Naive thymus-derived CD4-positive, alpha-beta T cell (primary cell): ENCODE measurements around the gene PAQR6. TPM values are rescaled to one million over a fixed set of nuclear protein-coding genes. Genes with fewer than 3 reads are reported as not detected.
"Not testable (repeated sequence)": the region's sequence is repeated elsewhere in the genome, so short reads cannot be mapped to it uniquely, and the experiment has no call there.

ENCODE experiments used
- ATAC-seq: fragments of 150-1000 bp; cut with Tn5 transposase; 2 replicates; pipeline ENCODE4 v1.10.0; 2021; ENCODE audit warnings: mild to moderate bottlenecking, moderate library complexity
- CTCF ChIA-PET: fragments of 350-600 bp; sonication (Branson Sonifier 250); formaldehyde crosslinking; loops from one replicate; lab custom pipeline; 2021; ENCODE audit warnings: antibody characterized with exemption; lab: Charles Lee
- POLR2A ChIA-PET: fragments of 350-600 bp; sonication (Branson Sonifier 250); formaldehyde crosslinking; loops from one replicate; lab custom pipeline; 2021; ENCODE audit warnings: antibody characterized with exemption, inconsistent platforms; lab: Charles Lee
- DNase-seq, 9 donors: peaks; one replicate each; pipeline versions ENCODE4 v3.0.0 to v3.0.0-alpha.2; 2020 to 2022; ENCODE audit warnings: mixed read lengths in 1 of 9
- H3K27ac ChIP-seq: one replicate; pipeline ENCODE4 v1.7.0; 2013; ENCODE audit warnings: mild to moderate bottlenecking, low read depth, low read length, moderate library complexity
- H3K27me3 ChIP-seq, 2 donors: one replicate each; pipeline ENCODE4 v1.7.0; 2013; ENCODE audit warnings: low read length in 2 of 2, mild to moderate bottlenecking in 2 of 2, moderate library complexity in 2 of 2; ENCODE audit not compliant: control insufficient read depth in 2 of 2, insufficient read depth in 2 of 2
- H3K36me3 ChIP-seq, 3 experiments: 1 replicate in 2 of 3; 2 replicates in 1 of 3; pipeline ENCODE4 v1.7.0; 2013; ENCODE audit warnings: low read length in 3 of 3, mild to moderate bottlenecking in 3 of 3, moderate library complexity in 1 of 3; ENCODE audit not compliant: insufficient read depth in 3 of 3, control insufficient read depth in 2 of 3
- H3K4me1 ChIP-seq, 2 donors: one replicate each; pipeline ENCODE4 v1.7.0; 2013; ENCODE audit warnings: low read length in 2 of 2, mild to moderate bottlenecking in 2 of 2, moderate library complexity in 1 of 2; ENCODE audit not compliant: control insufficient read depth in 2 of 2, insufficient read depth in 2 of 2
- H3K4me3 ChIP-seq: 2 replicates; pipeline ENCODE4 v1.7.0; 2013; ENCODE audit warnings: mild to moderate bottlenecking, low read length
- H3K9me3 ChIP-seq, 3 experiments: 1 replicate in 2 of 3; 2 replicates in 1 of 3; pipeline ENCODE4 v1.7.0; 2013; ENCODE audit warnings: low read length in 3 of 3; ENCODE audit not compliant: control insufficient read depth in 2 of 3
- H3K27ac Mint-ChIP-seq, 9 donors: one replicate each; pipeline ENCODE4 v1.8.0; 2020 to 2022; ENCODE audit warnings: mixed read lengths in 9 of 9, mild to moderate bottlenecking in 8 of 9, moderate library complexity in 5 of 9, inconsistent platforms in 2 of 9
- H3K27me3 Mint-ChIP-seq, 5 donors: one replicate each; pipeline ENCODE4 v1.8.0; 2021 to 2022; ENCODE audit warnings: mixed read lengths in 5 of 5, mild to moderate bottlenecking in 1 of 5
- H3K36me3 Mint-ChIP-seq, 5 donors: one replicate each; pipeline ENCODE4 v1.8.0; 2020 to 2022; ENCODE audit warnings: mixed read lengths in 5 of 5, mild to moderate bottlenecking in 3 of 5, inconsistent platforms in 1 of 5
- H3K4me1 Mint-ChIP-seq, 7 donors: one replicate each; pipeline ENCODE4 v1.8.0; 2020 to 2022; ENCODE audit warnings: mixed read lengths in 7 of 7, mild to moderate bottlenecking in 3 of 7, inconsistent platforms in 1 of 7
- H3K4me3 Mint-ChIP-seq, 10 donors: one replicate each; pipeline ENCODE4 v1.8.0; 2020 to 2022; ENCODE audit warnings: mild to moderate bottlenecking in 10 of 10, mixed read lengths in 10 of 10, moderate library complexity in 6 of 10, inconsistent platforms in 2 of 10
- H3K9me3 Mint-ChIP-seq, 11 donors: one replicate each; pipeline ENCODE4 v1.8.0; 2020 to 2022; ENCODE audit warnings: mixed read lengths in 11 of 11, mild to moderate bottlenecking in 4 of 11, inconsistent platforms in 1 of 11, moderate library complexity in 1 of 11
- intact Hi-C, 2 donors: fragments of 100-400 bp; cut with micrococcal nuclease; formaldehyde crosslinking; loops; one replicate each; pipeline ENCODE4 v1.15.1; 2023
- polyA plus RNA-seq, 2 donors: library from polyadenylated mRNA; unstranded; fragments of 300-500 nt; fragmentation: Illumina TruSeq; gene quantifications; one replicate each; pipeline ENCODE4 v1.2.3, GENCODE V29; 2021
- total RNA-seq, 6 experiments: library from RNA in 5 of 6; stranded (reverse) in 5 of 6; gene quantifications; 1 replicate in 5 of 6; 2 replicates in 1 of 6; pipeline ENCODE4 v1.2.3 and lab custom pipeline; 2021 to 2026

PAQR6 gene
- total and polyA plus RNA-seq, 7 experiments from 2014 or later, result 0.22 to 6.2 (median 2.6) TPM; not detected in 1

DNA sequence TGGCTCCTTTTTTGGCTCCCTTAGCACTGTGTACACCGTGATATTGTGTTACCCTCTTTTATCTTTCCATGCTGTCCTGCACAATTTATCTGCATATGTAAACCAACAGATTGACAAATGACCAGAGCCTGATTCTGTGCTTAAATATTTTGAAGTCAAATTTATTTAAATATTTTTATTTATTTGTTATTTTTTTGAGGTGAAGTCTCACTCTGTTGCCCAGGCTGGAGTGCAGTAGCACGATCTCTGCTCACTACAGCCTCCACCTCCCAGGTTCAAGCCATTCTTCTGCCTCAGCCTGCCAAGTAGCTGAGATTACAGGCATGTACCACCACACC, 22.2 kb downstream of the PAQR6 start:
- intact Hi-C loops, result loop anchor here (1.0 to 2.0 kb wide), 8 partner anchors 8 to 135 kb away; partner anchors contain the start of genes PMF1 (in 2 of the 2) and SLC25A44 (in 1 of the 2)
- H3K36me3 ChIP-seq, result peaks cover 10 to 60% (median 11%) of the 10 kb centered on the region in 3 experiments
- Mint-ChIP-seq H3K36me3 (peaks cover 21 to 46% (median 35%) of the 10 kb centered on the region in 5 donors), H3K27me3 (no peaks in the 10 kb centered on the region), H3K4me3 (peak overlapping the region in 1 of 10 donors; percentile 19), H3K4me1 (peaks cover 14 to 47% (median 21%) of the 10 kb centered on the region in 7 donors), H3K9me3 (peaks cover 0 to 2% (median 0%) of the 10 kb centered on the region in 11 donors), H3K27ac (peak overlapping the region; percentile 0 to 79 (median 24))
- no peak overlapping the region for H3K27ac ChIP-seq
- H3K4me1 ChIP-seq, result no peaks in the 10 kb centered on the region
- H3K27me3 ChIP-seq, result no peaks in the 10 kb centered on the region
- ATAC-seq (no peak), DNase-seq (no peak)
- CTCF ChIA-PET, result interaction anchor here (0.7 to 6.3 kb wide), 20 partner anchors 13 to 135 kb away, joined by 3 to 127 read pairs (median 5); partner anchors contain the start of genes PMF1, SEMA4A and SLC25A44
- no peaks in the 10 kb centered on the region for H3K9me3 ChIP-seq
- no peak overlapping the region for H3K4me3 ChIP-seq
- POLR2A ChIA-PET, result interaction anchor here (1.3 to 3.3 kb wide), 3 partner anchors 12 to 80 kb away, joined by 3 to 13 read pairs (median 6); partner anchors contain the start of gene PMF1

DNA sequence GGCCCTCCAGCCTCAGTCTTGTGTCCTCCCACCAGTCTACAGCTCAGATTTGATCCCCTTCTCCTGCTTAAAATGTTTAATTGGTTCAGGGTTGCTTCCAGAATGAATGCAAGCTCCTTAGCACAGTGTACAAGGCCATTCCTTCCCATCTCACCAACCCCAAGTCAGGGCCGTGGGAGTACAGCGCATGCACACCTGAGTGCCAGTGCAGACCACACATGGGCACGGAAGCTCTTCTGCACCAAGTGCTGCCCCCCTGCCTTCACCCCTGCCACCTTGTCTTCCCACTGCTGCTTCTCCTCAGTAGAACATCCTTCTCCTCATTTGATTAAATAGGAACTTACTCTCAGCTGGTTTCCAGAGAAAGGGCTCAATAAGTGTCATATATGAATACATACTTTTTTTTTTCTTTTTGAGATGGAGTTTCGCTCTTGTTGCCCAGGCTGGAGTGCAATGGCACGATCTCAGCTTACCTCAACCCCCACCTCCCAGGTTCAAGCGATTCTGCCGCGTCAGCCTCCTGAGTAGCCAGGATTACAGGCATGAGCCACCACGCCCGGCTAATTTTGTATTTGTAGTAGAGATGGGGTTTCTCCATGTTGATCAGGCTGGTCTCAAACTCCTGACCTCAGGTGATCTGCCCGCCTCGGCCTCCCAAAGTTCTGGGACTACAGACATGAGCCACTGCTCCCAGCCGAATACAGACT, 25.7 kb downstream of the PAQR6 start:
- Histone ChIP-seq H3K4me3 (no peak overlapping the region), H3K4me1 (peaks cover 0 to 11% of the 10 kb centered on the region in 2 donors), H3K27me3 (no peaks in the 10 kb centered on the region), H3K27ac (no peak overlapping the region), H3K9me3 (no peaks in the 10 kb centered on the region), H3K36me3 (peaks cover 10 to 48% (median 11%) of the 10 kb centered on the region in 3 experiments)
- intact Hi-C loops, result no loop called here
- Mint-ChIP-seq H3K4me3 (peak overlapping the region in 1 of 10 donors; percentile 26), H3K9me3 (peaks cover 0 to 2% (median 0%) of the 10 kb centered on the region in 11 donors), H3K27me3 (no peaks in the 10 kb centered on the region), H3K4me1 (peaks cover 31 to 71% (median 44%) of the 10 kb centered on the region in 7 donors), H3K27ac (peak overlapping the region in 4 of 9 donors; percentile 12 to 89 (median 66)), H3K36me3 (peaks cover 21 to 52% (median 36%) of the 10 kb centered on the region in 5 donors)
- DNase-seq (no peak), ATAC-seq (no peak)
- ChIA-PET CTCF (interaction anchor here (1.1 to 6.3 kb wide), 3 partner anchors 21 to 126 kb away, joined by 4 to 127 read pairs (median 4); no protein-coding TSS in a partner anchor), POLR2A (interaction anchor here (0.6 to 1.1 kb wide), 3 partner anchors 9 to 94 kb away, joined by 3 to 5 read pairs (median 3); partner anchors contain the start of gene PMF1)

DNA sequence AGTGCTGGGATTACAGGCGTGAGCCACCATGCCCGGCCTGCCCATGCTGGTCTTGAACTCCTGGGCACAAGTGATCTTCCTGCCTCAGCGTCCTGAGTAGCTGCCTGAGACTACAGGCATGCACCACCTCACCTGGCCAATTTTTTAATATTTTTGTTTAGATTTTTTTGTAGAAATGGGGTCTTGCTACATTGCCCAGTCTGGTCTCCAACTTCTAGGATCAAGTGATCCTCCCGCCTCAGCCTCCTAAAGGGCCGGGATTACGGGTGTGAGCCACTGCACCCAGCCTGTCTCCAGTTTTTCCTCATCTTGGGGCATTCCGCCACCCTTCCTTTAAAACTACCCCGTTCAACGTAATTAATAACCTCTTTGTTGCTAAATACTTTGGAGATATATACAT, 27.6 kb downstream of the PAQR6 start:
- intact Hi-C loops, result no loop called here
- peaks cover 10 to 39% (median 11%) of the 10 kb centered on the region in 3 experiments for H3K36me3 ChIP-seq
- no peaks in the 10 kb centered on the region for H3K9me3 Mint-ChIP-seq
- H3K4me1 ChIP-seq, result peaks cover 0 to 11% of the 10 kb centered on the region in 2 donors
- H3K9me3 ChIP-seq, result no peaks in the 10 kb centered on the region
- no peak overlapping the region for H3K27ac ChIP-seq
- no peak for ATAC-seq
- peak overlapping the region in 3 of 9 donors; percentile 44 to 89 (median 86) for H3K27ac Mint-ChIP-seq
- DNase-seq, result no peak
- no peaks in the 10 kb centered on the region for H3K27me3 Mint-ChIP-seq
- no peaks in the 10 kb centered on the region for H3K27me3 ChIP-seq
- H3K4me1 Mint-ChIP-seq, result peaks cover 28 to 61% (median 40%) of the 10 kb centered on the region in 7 donors
- no peak overlapping the region for H3K4me3 ChIP-seq
- peaks cover 21 to 49% (median 32%) of the 10 kb centered on the region in 5 donors for H3K36me3 Mint-ChIP-seq
- no peak overlapping the region for H3K4me3 Mint-ChIP-seq
- POLR2A ChIA-PET, result no interaction called here
- CTCF ChIA-PET, result no interaction called here

DNA sequence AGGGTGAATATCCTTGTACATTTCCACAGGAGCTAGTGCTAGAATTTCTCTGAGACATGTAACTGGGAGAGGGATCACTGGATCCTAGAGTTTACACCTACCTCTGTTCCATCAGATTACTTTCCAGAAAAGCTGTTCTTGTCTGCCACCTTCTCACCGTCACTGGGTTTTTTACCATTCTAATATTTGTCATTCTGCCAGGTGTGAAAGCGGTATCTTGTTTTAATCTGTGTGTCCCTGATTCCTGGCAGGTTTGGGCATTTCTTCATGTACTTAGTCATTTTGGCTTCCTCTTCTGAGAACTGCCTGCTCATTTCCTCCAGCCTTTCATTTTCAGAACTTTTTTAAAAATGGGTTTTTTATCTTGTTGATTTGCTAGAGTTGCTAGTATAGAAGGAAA, 30.0 kb downstream of the PAQR6 start:
- ChIA-PET CTCF (interaction anchor here (0.7 kb wide), 1 partner anchor 127 kb away, joined by 3 read pairs; no protein-coding TSS in a partner anchor), POLR2A (no interaction called here)
- no peaks in the 10 kb centered on the region for H3K27me3 ChIP-seq
- peak overlapping the region; percentile 30 to 98 (median 76) for H3K27ac Mint-ChIP-seq
- H3K4me1 Mint-ChIP-seq, result peaks cover 38 to 68% (median 52%) of the 10 kb centered on the region in 7 donors
- no peaks in the 10 kb centered on the region for H3K27me3 Mint-ChIP-seq
- H3K36me3 Mint-ChIP-seq, result peaks cover 16 to 45% (median 26%) of the 10 kb centered on the region in 5 donors
- peak overlapping the region; percentile 53 for H3K27ac ChIP-seq
- no peak for ATAC-seq
- peaks cover 7 to 28% (median 10%) of the 10 kb centered on the region in 3 experiments for H3K36me3 ChIP-seq
- no peaks in the 10 kb centered on the region for H3K9me3 ChIP-seq
- peak overlapping the region; percentile 8 to 89 (median 58) for H3K4me3 Mint-ChIP-seq
- intact Hi-C loops, result loop anchor here in 1 of 2 donors (1.0 to 10.0 kb wide), 2 partner anchors 7 to 287 kb away; partner anchors contain the start of gene MEF2D
- H3K4me1 ChIP-seq, result peaks cover 11 to 12% of the 10 kb centered on the region in 2 donors
- H3K9me3 Mint-ChIP-seq, result no peaks in the 10 kb centered on the region
- DNase-seq, result peak in 4 of 9 donors; percentile 8 to 27 (median 18)
- no peak overlapping the region for H3K4me3 ChIP-seq

DNA sequence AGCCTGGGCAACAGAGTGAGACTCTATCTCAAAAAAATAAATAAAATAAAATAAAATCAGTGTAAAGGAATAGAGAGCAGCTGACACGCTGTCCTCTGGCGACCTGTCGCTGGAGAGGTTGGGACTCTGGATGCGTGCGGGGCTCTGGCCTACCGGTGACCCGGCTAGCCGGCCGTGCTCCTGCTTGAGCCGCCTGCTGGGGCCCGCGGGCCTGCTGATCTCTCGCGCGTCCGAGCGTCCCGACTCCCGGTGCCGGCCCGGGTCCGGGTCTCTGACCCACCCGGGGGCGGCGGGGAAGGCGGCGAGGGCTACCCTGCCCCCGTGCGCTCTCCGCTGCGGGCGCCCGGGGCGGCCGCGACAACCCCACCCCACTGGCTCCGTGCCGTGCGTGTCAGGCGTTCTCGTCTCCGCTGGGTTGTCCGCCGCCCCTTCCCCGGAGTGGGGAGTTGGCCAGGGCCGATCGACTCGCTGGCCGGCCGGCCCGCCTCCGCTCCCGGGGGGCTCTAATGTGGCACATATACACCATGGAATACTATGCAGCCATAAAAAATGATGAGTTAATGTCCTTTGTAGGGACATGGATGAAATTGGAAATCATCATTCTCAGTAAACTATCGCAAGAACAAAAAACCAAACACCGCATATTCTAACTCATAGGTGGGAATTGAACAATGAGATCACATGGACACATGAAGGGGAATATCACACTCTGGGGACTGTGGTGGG, 31.3 kb downstream of the PAQR6 start:
- peak overlapping the region in 3 of 9 donors; percentile 49 to 75 (median 60) for H3K27ac Mint-ChIP-seq
- H3K9me3 Mint-ChIP-seq, H3K27me3 Mint-ChIP-seq, H3K27ac ChIP-seq, H3K9me3 ChIP-seq, H3K4me3 Mint-ChIP-seq, DNase-seq, H3K4me3 ChIP-seq, CTCF ChIA-PET, POLR2A ChIA-PET, ATAC-seq, H3K27me3 ChIP-seq: not testable (repeated sequence)
- peaks cover 31 to 67% (median 59%) of the 10 kb centered on the region in 7 donors for H3K4me1 Mint-ChIP-seq
- H3K36me3 ChIP-seq, result peaks cover 4 to 16% (median 7%) of the 10 kb centered on the region in 3 experiments
- peaks cover 11 to 17% of the 10 kb centered on the region in 2 donors for H3K4me1 ChIP-seq
- intact Hi-C loops, result loop anchor here in 1 of 2 donors (1.0 to 10.0 kb wide), 2 partner anchors 9 to 288 kb away; partner anchors contain the start of gene MEF2D
- H3K36me3 Mint-ChIP-seq, result peaks cover 10 to 37% (median 15%) of the 10 kb centered on the region in 5 donors
